ENCODE measurements around the gene ECPAS.

- TF ChIP-seq POLR2A (IDR thresholded peaks at IDR 0.05) = no peak
- TF ChIP-seq CTCF (IDR thresholded peaks at IDR 0.05) = no peak
- no peak for TF ChIP-seq POLR2AphosphoS5 (IDR thresholded peaks at IDR 0.05)
Observed at GRCh38 chr9:111352545-111352944, 131.6 kb downstream of the ECPAS start.
